Endodermal cell (in vitro differentiated cells): ENCODE data around the gene PPP4R2. TPM values are rescaled to one million over a fixed set of nuclear protein-coding genes. Genes with fewer than 3 reads are reported as not detected.

Experiments
- DNase-seq: peaks from one replicate; pipeline ENCODE4 v3.0.0-alpha.2; 2017
- H3K27ac ChIP-seq: 2 replicates; pipeline ENCODE4 v1.5.1; 2013; ENCODE audit warnings: mild to moderate bottlenecking, low read depth, low read length, moderate library complexity
- H3K27me3 ChIP-seq: 2 replicates; pipeline ENCODE4 v1.6.1; 2013; ENCODE audit warnings: mild to moderate bottlenecking, low read length, moderate library complexity; ENCODE audit not compliant: insufficient read depth, control insufficient read depth, poor library complexity, severe bottlenecking
- H3K36me3 ChIP-seq: 2 replicates; pipeline ENCODE4 v1.7.0; 2013; ENCODE audit warnings: mild to moderate bottlenecking, low read length, moderate library complexity; ENCODE audit not compliant: control insufficient read depth, insufficient read depth
- H3K4me1 ChIP-seq: one replicate; pipeline ENCODE4 v1.7.0; 2013; ENCODE audit warnings: low read length; ENCODE audit not compliant: control insufficient read depth, insufficient read depth
- H3K4me3 ChIP-seq: 2 replicates; pipeline ENCODE4 v1.5.1; 2013; ENCODE audit warnings: mild to moderate bottlenecking, low read length, moderate library complexity
- H3K9ac ChIP-seq: 2 replicates; pipeline ENCODE4 v1.6.1; 2013; ENCODE audit warnings: mild to moderate bottlenecking, low read length, moderate library complexity; ENCODE audit not compliant: poor library complexity, severe bottlenecking; ENCODE audit errors: extremely low read depth
- H3K9me3 ChIP-seq: 2 replicates; pipeline ENCODE4 v1.6.1; 2013; ENCODE audit warnings: mild to moderate bottlenecking, low read length, moderate library complexity; ENCODE audit not compliant: control insufficient read depth
- H3K27ac Mint-ChIP-seq: 2 replicates; pipeline ENCODE4 v1.8.0; 2020; ENCODE audit warnings: mixed read lengths
- H3K27me3 Mint-ChIP-seq: 2 replicates; pipeline ENCODE4 v1.8.0; 2021; ENCODE audit warnings: mild to moderate bottlenecking, mixed read lengths; ENCODE audit not compliant: insufficient read depth
- H3K36me3 Mint-ChIP-seq: 2 replicates; pipeline ENCODE4 v1.8.0; 2020; ENCODE audit warnings: low read depth, mixed read lengths
- H3K4me1 Mint-ChIP-seq: 2 replicates; pipeline ENCODE4 v1.8.0; 2020; ENCODE audit warnings: mixed read lengths
- H3K4me3 Mint-ChIP-seq: 2 replicates; pipeline ENCODE4 v1.8.0; 2020; ENCODE audit warnings: mild to moderate bottlenecking, moderate library complexity, mixed read lengths
- H3K9me3 Mint-ChIP-seq: 2 replicates; pipeline ENCODE4 v1.8.0; 2020; ENCODE audit warnings: mild to moderate bottlenecking, mixed read lengths
- WGBS, 2 experiments: methylation state at CpG; one replicate each; pipeline versions ENCODE4 v1.1.5 to v1.1.7; 2013; ENCODE audit warnings: missing lambda C conversion rate in 2 of 2, mixed read lengths in 1 of 2; ENCODE audit not compliant: insufficient coverage in 1 of 2, insufficient read length in 1 of 2; 5-methylcytosine and 5-hydroxymethylcytosine counted together
- total RNA-seq, 2 donors: library from RNA; stranded (reverse); fragmentation: NEBNext Ultra II Directional in 1 of 2; extraction: Animal tissue kit (Norgen Biotek cat#: 25700) in 1 of 2; gene quantifications; 2 replicates in 1 of 2; 3 replicates in 1 of 2; pipeline ENCODE4 v1.2.1, GENCODE V29; 2021
- TF ChIP-seq, protein P1 (sequence below): fragments of 200-600 bp; sonication (generic); conservative IDR thresholded peaks from 2 replicates; pipeline ENCODE4 v1.5.0; 2021; ENCODE audit warnings: antibody characterized with exemption, mild to moderate bottlenecking

PPP4R2 gene
- total RNA-seq, 2 donors from 2014 or later: 133 to 157 TPM

DNA sequence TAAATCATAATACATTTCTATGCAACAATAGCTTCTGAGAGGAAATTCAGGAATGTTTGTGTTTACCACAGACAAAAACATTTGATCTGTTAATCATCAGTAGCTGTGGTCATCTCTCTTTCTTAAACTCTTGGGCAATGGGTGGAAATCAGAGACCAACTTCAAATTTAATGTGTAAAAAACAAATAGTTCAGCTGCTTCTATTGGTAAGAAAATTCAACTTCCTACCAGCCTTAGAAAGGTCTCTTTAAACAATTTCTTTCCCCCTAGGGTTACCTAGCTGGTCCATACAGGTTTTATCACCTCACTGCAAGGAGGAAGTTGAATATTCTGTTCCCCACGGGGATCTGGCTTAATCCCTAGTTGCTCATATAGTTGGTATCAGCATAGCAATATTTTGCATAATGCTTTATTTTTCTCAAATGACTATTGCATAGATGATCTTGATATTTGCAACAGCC lies 20.3 kb upstream of the PPP4R2 start:
- Mint-ChIP-seq H3K4me3 (no peak overlapping the region), H3K4me1 (peaks cover 40% of the 10 kb centered on the region), H3K27ac (peak overlapping the region; percentile 74), H3K9me3 (no peaks in the 10 kb centered on the region), H3K27me3 (no peaks in the 10 kb centered on the region), H3K36me3 (peaks cover 2% of the 10 kb centered on the region)
- Histone ChIP-seq H3K27ac (no peak overlapping the region), H3K9me3 (no peaks in the 10 kb centered on the region), H3K36me3 (no peaks in the 10 kb centered on the region), H3K4me1 (peaks cover 17% of the 10 kb centered on the region), H3K9ac (no peak overlapping the region), H3K4me3 (no peak overlapping the region), H3K27me3 (no peaks in the 10 kb centered on the region)
- no peak for DNase-seq
- 50% methylated on average over 1 of the region's 1 CpG; no CpG with 5 or more reads in 1 of the 2 experiments for WGBS, 2 experiments
- TF ChIP-seq, protein P1, sequence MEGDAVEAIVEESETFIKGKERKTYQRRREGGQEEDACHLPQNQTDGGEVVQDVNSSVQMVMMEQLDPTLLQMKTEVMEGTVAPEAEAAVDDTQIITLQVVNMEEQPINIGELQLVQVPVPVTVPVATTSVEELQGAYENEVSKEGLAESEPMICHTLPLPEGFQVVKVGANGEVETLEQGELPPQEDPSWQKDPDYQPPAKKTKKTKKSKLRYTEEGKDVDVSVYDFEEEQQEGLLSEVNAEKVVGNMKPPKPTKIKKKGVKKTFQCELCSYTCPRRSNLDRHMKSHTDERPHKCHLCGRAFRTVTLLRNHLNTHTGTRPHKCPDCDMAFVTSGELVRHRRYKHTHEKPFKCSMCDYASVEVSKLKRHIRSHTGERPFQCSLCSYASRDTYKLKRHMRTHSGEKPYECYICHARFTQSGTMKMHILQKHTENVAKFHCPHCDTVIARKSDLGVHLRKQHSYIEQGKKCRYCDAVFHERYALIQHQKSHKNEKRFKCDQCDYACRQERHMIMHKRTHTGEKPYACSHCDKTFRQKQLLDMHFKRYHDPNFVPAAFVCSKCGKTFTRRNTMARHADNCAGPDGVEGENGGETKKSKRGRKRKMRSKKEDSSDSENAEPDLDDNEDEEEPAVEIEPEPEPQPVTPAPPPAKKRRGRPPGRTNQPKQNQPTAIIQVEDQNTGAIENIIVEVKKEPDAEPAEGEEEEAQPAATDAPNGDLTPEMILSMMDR: no peak

DNA sequence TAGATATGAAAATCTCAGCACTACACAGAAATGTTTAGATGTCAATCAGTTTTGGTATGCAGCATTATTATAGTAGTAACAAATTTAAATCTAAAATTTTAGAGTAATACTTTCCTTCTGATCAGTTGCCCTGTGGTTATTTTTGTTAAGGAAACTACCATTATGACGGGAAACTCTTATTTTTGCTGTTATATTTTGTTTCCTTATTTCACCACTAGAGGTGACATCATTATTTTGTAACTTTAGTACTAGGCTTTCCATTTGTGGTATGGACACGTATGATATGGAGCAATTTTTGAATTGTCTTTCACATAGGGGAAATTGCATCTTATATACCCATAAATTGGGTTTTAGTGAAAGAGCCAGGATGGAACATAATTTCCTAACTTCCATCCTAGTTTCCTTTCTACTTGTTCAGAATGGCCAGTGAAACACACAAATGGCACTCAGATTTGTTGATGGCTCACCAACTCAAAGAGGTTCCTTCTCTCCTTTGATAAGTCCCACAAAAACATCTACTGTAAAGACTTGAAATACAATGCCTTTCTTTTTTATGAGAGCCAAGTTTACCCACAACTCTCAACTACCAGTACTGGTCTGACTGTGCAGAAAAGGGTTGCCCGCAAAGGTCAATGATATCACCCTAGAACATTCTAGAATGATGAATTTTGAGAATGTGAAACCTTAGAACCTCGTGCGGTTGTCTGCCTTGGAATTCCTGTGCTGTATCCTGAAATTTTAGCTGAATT lies 19.4 kb upstream of the PPP4R2 start:
- H3K36me3 ChIP-seq: no peaks in the 10 kb centered on the region
- Mint-ChIP-seq H3K27me3 (no peaks in the 10 kb centered on the region), H3K4me3 (no peak overlapping the region), H3K4me1 (peaks cover 40% of the 10 kb centered on the region), H3K9me3 (no peaks in the 10 kb centered on the region), H3K36me3 (peaks cover 2% of the 10 kb centered on the region), H3K27ac (no peak overlapping the region)
- 94 to 96% methylated on average over 3 to 5 of the region's 5 CpGs for WGBS, 2 experiments
- H3K4me3 ChIP-seq: no peak overlapping the region
- H3K27me3 ChIP-seq: no peaks in the 10 kb centered on the region
- TF ChIP-seq, protein P1: peak; percentile 59
- H3K4me1 ChIP-seq: peaks cover 17% of the 10 kb centered on the region
- no peak for DNase-seq
- no peak overlapping the region for H3K9ac ChIP-seq
- H3K9me3 ChIP-seq: no peaks in the 10 kb centered on the region
- H3K27ac ChIP-seq: no peak overlapping the region

DNA sequence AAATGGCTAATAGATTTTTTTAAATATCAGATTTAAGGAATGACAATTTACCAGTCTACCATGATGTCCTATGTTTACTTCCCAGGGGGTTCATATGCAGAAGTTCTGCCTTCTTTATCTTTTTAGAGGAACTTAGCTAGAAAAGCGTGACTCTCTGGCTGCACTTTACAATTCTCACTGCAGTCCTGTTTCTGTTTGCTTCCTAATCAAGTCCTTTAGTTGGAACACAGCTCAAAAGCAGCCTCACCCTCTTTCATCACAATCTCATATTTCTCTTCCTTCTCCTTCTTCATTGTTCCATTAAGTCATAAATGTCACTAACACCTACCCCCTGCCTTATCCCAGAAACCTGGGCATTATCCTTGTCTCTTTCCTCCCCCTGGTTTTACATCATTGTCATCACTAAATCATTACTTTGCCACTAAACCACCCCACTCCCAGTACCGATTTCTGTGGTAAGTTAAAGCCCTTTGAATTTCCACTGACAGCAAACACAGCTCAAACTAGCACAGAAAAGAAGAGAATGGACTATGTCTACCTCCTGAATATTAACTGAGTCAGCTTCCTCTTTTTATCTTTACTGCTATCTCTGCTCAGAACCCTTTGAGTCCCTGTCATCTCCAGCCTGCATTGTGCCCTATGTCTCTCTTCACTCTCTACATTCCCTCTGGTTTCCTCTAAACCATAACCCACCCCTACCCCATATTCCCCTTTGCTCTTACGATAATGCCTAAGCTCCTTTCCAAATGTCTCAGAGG lies 13.8 kb upstream of the PPP4R2 start:
- Histone ChIP-seq H3K27me3 (no peaks in the 10 kb centered on the region), H3K9me3 (peaks cover 28% of the 10 kb centered on the region), H3K4me1 (no peaks in the 10 kb centered on the region), H3K9ac (no peak overlapping the region), H3K27ac (no peak overlapping the region), H3K36me3 (no peaks in the 10 kb centered on the region), H3K4me3 (no peak overlapping the region)
- H3K36me3 Mint-ChIP-seq: peaks cover 6% of the 10 kb centered on the region
- peaks cover 1% of the 10 kb centered on the region for H3K4me1 Mint-ChIP-seq
- TF ChIP-seq, protein P1: no peak
- WGBS, 2 experiments: 92% methylated on average over 2 to 3 of the region's 3 CpGs
- no peak overlapping the region for H3K4me3 Mint-ChIP-seq
- no peaks in the 10 kb centered on the region for H3K27me3 Mint-ChIP-seq
- no peak overlapping the region for H3K27ac Mint-ChIP-seq
- H3K9me3 Mint-ChIP-seq: peaks cover 23% of the 10 kb centered on the region
- DNase-seq: no peak
